ENCODE measurements around the gene MERTK.

The MERTK gene

DNA sequence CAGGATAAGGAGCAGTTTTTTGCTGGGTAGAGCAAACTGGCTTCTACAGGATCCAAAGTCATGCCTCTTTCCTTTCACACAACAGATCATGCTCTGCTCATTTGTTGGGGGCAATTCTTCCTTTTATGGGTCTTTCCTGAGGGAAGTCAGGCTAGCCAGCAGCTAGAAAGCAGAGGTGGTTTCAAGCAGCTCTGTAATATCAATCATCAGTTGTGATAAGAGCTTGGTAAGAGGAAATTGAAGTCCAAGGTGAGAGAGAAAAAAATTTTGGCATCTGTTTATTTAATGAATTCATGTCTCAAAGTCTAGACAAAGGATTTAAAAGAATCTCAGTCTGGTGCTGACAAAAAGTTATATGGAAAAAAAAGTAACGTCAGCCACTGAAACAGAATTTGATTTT is 162.9 kb downstream of the MERTK start:
- no peak for TF ChIP-seq TAF1 (IDR thresholded peaks at IDR 0.05; ENCODE audit: borderline replicate concordance, insufficient read depth, low read length)
- no peak for TF ChIP-seq POLR2AphosphoS5 (IDR thresholded peaks at IDR 0.05; ENCODE audit: low read depth, low read length)
- TF ChIP-seq FOXP2 (optimal IDR thresholded peaks at IDR 0.05; ENCODE audit: borderline replicate concordance, extremely low read depth, extremely low read length, insufficient read depth) = no peak
- TF ChIP-seq, protein P1, sequence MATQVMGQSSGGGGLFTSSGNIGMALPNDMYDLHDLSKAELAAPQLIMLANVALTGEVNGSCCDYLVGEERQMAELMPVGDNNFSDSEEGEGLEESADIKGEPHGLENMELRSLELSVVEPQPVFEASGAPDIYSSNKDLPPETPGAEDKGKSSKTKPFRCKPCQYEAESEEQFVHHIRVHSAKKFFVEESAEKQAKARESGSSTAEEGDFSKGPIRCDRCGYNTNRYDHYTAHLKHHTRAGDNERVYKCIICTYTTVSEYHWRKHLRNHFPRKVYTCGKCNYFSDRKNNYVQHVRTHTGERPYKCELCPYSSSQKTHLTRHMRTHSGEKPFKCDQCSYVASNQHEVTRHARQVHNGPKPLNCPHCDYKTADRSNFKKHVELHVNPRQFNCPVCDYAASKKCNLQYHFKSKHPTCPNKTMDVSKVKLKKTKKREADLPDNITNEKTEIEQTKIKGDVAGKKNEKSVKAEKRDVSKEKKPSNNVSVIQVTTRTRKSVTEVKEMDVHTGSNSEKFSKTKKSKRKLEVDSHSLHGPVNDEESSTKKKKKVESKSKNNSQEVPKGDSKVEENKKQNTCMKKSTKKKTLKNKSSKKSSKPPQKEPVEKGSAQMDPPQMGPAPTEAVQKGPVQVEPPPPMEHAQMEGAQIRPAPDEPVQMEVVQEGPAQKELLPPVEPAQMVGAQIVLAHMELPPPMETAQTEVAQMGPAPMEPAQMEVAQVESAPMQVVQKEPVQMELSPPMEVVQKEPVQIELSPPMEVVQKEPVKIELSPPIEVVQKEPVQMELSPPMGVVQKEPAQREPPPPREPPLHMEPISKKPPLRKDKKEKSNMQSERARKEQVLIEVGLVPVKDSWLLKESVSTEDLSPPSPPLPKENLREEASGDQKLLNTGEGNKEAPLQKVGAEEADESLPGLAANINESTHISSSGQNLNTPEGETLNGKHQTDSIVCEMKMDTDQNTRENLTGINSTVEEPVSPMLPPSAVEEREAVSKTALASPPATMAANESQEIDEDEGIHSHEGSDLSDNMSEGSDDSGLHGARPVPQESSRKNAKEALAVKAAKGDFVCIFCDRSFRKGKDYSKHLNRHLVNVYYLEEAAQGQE (IDR thresholded peaks at IDR 0.05; ENCODE audit: insufficient read depth in 1 of 2, low read depth in 2 of 2, low read length in 2 of 2) = no peak
- TF ChIP-seq SIN3A (IDR thresholded peaks at IDR 0.05; ENCODE audit: borderline replicate concordance, insufficient read depth, low read length) = no peak

DNA sequence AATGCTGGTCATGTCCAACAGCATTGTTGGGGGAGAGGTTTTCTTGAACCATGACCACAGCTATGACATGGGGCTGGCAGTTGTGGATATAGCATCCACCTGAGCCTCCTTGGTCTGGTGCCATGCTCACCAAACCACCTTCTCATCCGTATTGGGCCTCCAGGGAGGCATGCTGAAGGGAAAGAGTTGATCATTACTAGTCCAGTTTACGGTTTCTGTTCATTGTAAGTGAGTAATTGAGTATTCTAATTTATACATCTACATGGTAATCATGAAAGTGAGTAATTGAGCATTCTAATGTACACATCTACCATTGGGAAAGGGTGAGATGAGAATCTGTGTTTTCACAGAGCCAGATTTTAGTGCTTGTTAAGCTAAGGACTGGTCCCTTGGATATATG is 163.4 kb downstream of the MERTK start:
- no peak for TF ChIP-seq SIN3A (IDR thresholded peaks at IDR 0.05; ENCODE audit: borderline replicate concordance, insufficient read depth, low read length)
- no peak for TF ChIP-seq POLR2AphosphoS5 (IDR thresholded peaks at IDR 0.05; ENCODE audit: low read depth, low read length)
- TF ChIP-seq, protein P1 (IDR thresholded peaks at IDR 0.05; ENCODE audit: insufficient read depth in 1 of 2, low read depth in 2 of 2, low read length in 2 of 2) = no peak

DNA sequence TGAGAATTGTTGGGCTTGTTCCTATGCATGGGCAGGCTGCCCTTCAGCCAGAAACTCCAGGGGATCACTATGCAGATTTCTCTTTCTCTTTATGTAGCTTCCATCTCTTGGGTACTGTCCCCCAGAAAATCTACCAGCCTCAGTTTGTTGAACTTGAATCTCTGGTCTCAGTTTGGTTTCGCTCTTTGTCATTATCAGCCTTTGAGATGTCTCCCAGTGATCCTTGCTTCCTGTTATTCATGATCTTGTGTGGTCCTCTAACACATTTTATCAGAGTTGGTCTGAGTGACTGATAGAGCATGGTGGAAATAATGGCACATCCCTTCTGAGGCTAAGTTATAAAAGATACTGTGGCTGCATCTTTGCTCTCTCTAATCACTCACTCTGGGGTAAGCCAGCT is 164.5 kb downstream of the MERTK start:
- TF ChIP-seq FOXP2 (optimal IDR thresholded peaks at IDR 0.05; ENCODE audit: borderline replicate concordance, extremely low read depth, extremely low read length, insufficient read depth) (no peak), TAF1 (IDR thresholded peaks at IDR 0.05; ENCODE audit: borderline replicate concordance, insufficient read depth, low read length) (no peak), POLR2AphosphoS5 (IDR thresholded peaks at IDR 0.05; ENCODE audit: low read depth, low read length) (no peak), SIN3A (IDR thresholded peaks at IDR 0.05; ENCODE audit: borderline replicate concordance, insufficient read depth, low read length) (no peak)
- TF ChIP-seq, protein P1 (IDR thresholded peaks at IDR 0.05; ENCODE audit: insufficient read depth in 1 of 2, low read depth in 2 of 2, low read length in 2 of 2) = no peak

DNA sequence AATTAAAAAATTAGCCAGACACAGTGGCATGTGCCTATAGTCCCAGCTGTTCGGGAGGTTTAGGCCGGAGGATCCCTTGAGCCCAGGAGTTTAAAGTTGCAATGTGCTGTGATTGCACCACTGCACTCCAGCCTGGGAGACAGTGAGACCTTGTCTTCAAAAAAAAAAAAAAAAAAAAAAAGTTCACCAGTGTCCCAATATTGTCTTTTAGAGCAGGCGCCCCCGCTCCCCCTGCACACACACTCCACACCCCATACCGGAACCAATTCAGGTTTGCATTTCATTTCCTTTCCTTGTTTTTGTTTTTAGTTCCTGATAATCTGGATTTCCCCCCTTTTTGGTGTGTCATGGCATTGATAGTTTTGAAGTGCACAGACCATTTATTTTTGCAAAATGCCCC is 167.1 kb downstream of the MERTK start:
- TF ChIP-seq FOXP2 (optimal IDR thresholded peaks at IDR 0.05; ENCODE audit: borderline replicate concordance, extremely low read depth, extremely low read length, insufficient read depth) = no peak
- TF ChIP-seq SIN3A (IDR thresholded peaks at IDR 0.05; ENCODE audit: borderline replicate concordance, insufficient read depth, low read length) = no peak
- no peak for TF ChIP-seq TAF1 (IDR thresholded peaks at IDR 0.05; ENCODE audit: borderline replicate concordance, insufficient read depth, low read length)
- TF ChIP-seq POLR2AphosphoS5 (IDR thresholded peaks at IDR 0.05; ENCODE audit: low read depth, low read length) = no peak
- TF ChIP-seq, protein P1 (IDR thresholded peaks at IDR 0.05; ENCODE audit: insufficient read depth in 1 of 2, low read depth in 2 of 2, low read length in 2 of 2) = no peak

DNA sequence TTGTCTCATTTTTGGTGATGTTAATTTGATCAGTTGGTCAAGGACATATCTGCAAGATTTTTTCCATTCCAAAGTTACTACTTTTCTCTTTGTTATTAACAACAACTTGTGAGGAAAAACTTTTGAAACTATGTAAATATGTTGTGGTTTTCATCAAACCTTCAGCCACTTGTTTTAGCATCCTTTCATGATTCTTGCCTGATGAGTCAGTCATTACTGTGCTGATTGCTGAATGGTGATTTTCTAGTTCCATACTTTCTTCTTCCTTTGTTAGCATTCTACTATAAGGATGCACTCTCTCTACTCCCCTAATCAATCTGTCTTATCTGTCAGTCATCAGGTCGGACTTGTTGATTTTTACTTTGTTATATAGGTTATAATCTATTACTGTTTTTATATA is 167.6 kb downstream of the MERTK start:
- no peak for TF ChIP-seq SIN3A (IDR thresholded peaks at IDR 0.05; ENCODE audit: borderline replicate concordance, insufficient read depth, low read length)
- TF ChIP-seq, protein P1 (IDR thresholded peaks at IDR 0.05; ENCODE audit: insufficient read depth in 1 of 2, low read depth in 2 of 2, low read length in 2 of 2) = no peak
- no peak for TF ChIP-seq TAF1 (IDR thresholded peaks at IDR 0.05; ENCODE audit: borderline replicate concordance, insufficient read depth, low read length)
- TF ChIP-seq FOXP2 (optimal IDR thresholded peaks at IDR 0.05; ENCODE audit: borderline replicate concordance, extremely low read depth, extremely low read length, insufficient read depth) = no peak
- no peak for TF ChIP-seq POLR2AphosphoS5 (IDR thresholded peaks at IDR 0.05; ENCODE audit: low read depth, low read length)

Measured in PFSK-1 (cell line).